ENCODE results near the gene ALG9.

DNA sequence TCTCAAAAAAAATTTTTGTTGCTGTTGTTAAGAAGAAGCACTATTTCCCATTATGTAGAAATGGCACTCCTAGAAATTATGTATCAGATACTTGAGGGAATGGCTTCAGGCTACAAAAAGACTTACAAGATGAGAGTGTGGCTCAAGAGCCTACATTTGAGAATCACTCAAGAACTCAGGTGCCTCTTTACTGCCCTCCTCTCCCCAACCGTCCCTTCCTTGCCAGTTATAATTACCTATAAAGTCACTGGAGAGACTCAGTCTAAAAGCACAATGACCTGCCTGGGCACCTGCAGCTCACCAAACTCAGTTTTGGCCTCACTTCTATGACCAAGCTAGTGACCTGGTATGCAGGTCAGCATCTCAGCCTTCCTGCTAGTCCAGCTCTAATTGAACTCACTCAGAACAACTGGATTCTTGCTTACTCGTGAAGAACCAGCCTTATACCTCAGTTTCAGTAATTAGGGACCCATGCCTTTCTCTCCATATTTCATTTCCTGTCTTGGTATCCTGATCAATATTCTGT, 63.3 kb downstream of the ALG9 start:
- TF ChIP-seq, protein P1, sequence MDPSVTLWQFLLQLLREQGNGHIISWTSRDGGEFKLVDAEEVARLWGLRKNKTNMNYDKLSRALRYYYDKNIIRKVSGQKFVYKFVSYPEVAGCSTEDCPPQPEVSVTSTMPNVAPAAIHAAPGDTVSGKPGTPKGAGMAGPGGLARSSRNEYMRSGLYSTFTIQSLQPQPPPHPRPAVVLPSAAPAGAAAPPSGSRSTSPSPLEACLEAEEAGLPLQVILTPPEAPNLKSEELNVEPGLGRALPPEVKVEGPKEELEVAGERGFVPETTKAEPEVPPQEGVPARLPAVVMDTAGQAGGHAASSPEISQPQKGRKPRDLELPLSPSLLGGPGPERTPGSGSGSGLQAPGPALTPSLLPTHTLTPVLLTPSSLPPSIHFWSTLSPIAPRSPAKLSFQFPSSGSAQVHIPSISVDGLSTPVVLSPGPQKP (IDR thresholded peaks at IDR 0.05; ENCODE audit: low read depth, low read length), result no peak
- TF ChIP-seq RFX5 (IDR thresholded peaks at IDR 0.05) (no peak), PHF8 (IDR thresholded peaks at IDR 0.05; ENCODE audit: borderline replicate concordance, low read depth) (no peak), ZFP36 (IDR thresholded peaks at IDR 0.05; ENCODE audit: borderline replicate concordance, partially characterized antibody) (no peak), EP300 (IDR thresholded peaks at IDR 0.05) (no peak), NPAS2 (CRISPR knock-in tag; IDR thresholded peaks at IDR 0.05; ENCODE audit: borderline replicate concordance) (no peak), POLR2A (IDR thresholded peaks at IDR 0.05; ENCODE audit: low read length) (no peak), SREBF2 (IDR thresholded peaks at IDR 0.05) (no peak)
- TF ChIP-seq, protein P2, sequence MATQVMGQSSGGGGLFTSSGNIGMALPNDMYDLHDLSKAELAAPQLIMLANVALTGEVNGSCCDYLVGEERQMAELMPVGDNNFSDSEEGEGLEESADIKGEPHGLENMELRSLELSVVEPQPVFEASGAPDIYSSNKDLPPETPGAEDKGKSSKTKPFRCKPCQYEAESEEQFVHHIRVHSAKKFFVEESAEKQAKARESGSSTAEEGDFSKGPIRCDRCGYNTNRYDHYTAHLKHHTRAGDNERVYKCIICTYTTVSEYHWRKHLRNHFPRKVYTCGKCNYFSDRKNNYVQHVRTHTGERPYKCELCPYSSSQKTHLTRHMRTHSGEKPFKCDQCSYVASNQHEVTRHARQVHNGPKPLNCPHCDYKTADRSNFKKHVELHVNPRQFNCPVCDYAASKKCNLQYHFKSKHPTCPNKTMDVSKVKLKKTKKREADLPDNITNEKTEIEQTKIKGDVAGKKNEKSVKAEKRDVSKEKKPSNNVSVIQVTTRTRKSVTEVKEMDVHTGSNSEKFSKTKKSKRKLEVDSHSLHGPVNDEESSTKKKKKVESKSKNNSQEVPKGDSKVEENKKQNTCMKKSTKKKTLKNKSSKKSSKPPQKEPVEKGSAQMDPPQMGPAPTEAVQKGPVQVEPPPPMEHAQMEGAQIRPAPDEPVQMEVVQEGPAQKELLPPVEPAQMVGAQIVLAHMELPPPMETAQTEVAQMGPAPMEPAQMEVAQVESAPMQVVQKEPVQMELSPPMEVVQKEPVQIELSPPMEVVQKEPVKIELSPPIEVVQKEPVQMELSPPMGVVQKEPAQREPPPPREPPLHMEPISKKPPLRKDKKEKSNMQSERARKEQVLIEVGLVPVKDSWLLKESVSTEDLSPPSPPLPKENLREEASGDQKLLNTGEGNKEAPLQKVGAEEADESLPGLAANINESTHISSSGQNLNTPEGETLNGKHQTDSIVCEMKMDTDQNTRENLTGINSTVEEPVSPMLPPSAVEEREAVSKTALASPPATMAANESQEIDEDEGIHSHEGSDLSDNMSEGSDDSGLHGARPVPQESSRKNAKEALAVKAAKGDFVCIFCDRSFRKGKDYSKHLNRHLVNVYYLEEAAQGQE (IDR thresholded peaks at IDR 0.05), result no peak
- TF ChIP-seq, protein P3, sequence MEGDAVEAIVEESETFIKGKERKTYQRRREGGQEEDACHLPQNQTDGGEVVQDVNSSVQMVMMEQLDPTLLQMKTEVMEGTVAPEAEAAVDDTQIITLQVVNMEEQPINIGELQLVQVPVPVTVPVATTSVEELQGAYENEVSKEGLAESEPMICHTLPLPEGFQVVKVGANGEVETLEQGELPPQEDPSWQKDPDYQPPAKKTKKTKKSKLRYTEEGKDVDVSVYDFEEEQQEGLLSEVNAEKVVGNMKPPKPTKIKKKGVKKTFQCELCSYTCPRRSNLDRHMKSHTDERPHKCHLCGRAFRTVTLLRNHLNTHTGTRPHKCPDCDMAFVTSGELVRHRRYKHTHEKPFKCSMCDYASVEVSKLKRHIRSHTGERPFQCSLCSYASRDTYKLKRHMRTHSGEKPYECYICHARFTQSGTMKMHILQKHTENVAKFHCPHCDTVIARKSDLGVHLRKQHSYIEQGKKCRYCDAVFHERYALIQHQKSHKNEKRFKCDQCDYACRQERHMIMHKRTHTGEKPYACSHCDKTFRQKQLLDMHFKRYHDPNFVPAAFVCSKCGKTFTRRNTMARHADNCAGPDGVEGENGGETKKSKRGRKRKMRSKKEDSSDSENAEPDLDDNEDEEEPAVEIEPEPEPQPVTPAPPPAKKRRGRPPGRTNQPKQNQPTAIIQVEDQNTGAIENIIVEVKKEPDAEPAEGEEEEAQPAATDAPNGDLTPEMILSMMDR (IDR thresholded peaks at IDR 0.05), result no peak
- TF ChIP-seq, protein P4, sequence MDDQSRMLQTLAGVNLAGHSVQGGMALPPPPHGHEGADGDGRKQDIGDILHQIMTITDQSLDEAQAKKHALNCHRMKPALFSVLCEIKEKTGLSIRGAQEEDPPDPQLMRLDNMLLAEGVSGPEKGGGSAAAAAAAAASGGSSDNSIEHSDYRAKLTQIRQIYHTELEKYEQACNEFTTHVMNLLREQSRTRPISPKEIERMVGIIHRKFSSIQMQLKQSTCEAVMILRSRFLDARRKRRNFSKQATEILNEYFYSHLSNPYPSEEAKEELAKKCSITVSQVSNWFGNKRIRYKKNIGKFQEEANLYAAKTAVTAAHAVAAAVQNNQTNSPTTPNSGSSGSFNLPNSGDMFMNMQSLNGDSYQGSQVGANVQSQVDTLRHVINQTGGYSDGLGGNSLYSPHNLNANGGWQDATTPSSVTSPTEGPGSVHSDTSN (IDR thresholded peaks at IDR 0.05), result no peak
